Measurements from ENCODE around the gene TRPM4. TPM values are rescaled to one million over a fixed set of nuclear protein-coding genes. Genes with fewer than 3 reads are reported as not detected.

TRPM4 gene
- total RNA-seq, 2 donors from 2014 or later = 20.6 to 22.8 TPM

GRCh38 chr19:49243726-49244125, 86.1 kb downstream of the TRPM4 start:
- Histone ChIP-seq H3K27me3 (no peaks in the 10 kb centered on the region), H3K9me3 (no peaks in the 10 kb centered on the region), H3K4me3 (no peak overlapping the region), H3K4me1 (no peaks in the 10 kb centered on the region), H3K36me3 (no peaks in the 10 kb centered on the region), H3K27ac (no peak overlapping the region)
- DNase-seq (ENCODE audit: low spot score) = no peak
- TF ChIP-seq CTCF (IDR thresholded peaks at IDR 0.05) = no peak

DNA sequence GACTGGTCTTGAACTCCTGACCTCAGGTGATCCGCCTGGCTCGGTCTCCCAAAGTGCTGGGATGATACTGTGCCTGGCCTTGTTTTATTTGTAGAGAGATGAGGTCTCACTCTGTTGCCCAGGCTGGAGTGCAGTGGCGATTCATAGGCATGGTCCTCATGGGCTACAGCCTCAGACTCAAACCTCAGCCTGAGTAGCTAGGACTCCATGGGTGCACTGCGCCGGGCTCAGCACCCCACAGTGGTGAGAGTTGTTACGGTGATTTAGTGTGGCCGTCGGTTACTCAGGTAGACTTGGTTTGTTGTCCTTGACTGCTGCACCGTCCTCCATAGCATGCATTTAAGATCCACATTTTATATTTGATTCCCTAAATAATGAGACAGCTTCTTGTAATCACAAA, 86.7 kb downstream of the TRPM4 start:
- no peak for DNase-seq (ENCODE audit: low spot score)

DNA sequence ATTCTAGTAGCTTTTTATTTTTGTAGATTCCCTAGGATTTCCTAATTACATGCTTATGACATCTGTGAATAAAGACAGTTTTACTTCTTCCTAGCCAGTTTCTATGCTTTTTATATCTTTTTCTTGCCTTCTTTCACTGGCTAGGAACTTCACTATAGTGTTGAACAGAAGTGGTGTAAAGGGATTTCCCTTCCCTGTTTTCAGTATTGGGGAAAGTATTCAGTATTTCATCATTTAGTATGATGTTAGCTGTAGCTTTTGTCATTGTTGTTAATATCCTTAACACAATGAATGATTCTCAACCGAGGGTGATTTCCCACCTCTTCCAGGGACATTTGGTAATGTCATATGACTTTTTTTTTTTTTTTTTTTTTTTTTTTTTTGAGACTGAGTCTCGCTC, 90.1 kb downstream of the TRPM4 start:
- Histone ChIP-seq H3K4me3 (no peak overlapping the region), H3K4me1 (no peaks in the 10 kb centered on the region), H3K27me3 (no peaks in the 10 kb centered on the region), H3K36me3 (no peaks in the 10 kb centered on the region), H3K9me3 (no peaks in the 10 kb centered on the region), H3K27ac (no peak overlapping the region)
- no peak for DNase-seq (ENCODE audit: low spot score)
- TF ChIP-seq CTCF (IDR thresholded peaks at IDR 0.05) = no peak

More for the DNA sequence above, 86.7 kb downstream of the TRPM4 start:
- no peaks in the 10 kb centered on the region for H3K27me3 ChIP-seq
- no peaks in the 10 kb centered on the region for H3K36me3 ChIP-seq
- H3K27ac ChIP-seq = no peak overlapping the region
- H3K9me3 ChIP-seq = no peaks in the 10 kb centered on the region
- H3K4me1 ChIP-seq = no peaks in the 10 kb centered on the region
- H3K4me3 ChIP-seq = no peak overlapping the region
- TF ChIP-seq CTCF (IDR thresholded peaks at IDR 0.05) = no peak

DNA sequence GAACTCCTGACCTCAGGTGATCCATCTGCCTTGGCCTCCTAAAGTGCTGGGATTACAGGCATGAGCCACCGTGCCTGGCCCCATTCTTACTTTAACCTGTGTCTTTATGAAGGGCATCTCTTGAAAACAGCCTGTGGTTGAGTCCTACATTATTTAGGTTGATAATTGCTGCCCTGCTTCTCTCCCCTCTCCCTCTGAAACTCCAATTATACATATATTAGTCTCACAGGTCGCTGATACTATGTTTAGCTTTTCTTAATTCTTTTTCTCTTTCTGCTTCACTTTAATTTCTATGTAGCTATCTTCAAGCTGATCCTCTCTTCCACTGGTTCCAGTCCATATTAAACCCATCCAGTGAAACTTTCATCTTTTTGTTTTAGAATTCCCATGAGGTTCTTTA, 92.3 kb downstream of the TRPM4 start:
- no peak for DNase-seq (ENCODE audit: low spot score)
- H3K27ac ChIP-seq = no peak overlapping the region
- H3K4me1 ChIP-seq = no peaks in the 10 kb centered on the region
- TF ChIP-seq CTCF (IDR thresholded peaks at IDR 0.05) = no peak
- no peaks in the 10 kb centered on the region for H3K36me3 ChIP-seq
- H3K4me3 ChIP-seq = no peak overlapping the region
- no peaks in the 10 kb centered on the region for H3K9me3 ChIP-seq
- H3K27me3 ChIP-seq = no peaks in the 10 kb centered on the region

- DNase-seq (ENCODE audit: low spot score) = no peak
- H3K4me1 ChIP-seq = no peaks in the 10 kb centered on the region
- H3K9me3 ChIP-seq = peaks cover 0 to 11% of the 10 kb centered on the region in 2 donors
- no peak for TF ChIP-seq CTCF (IDR thresholded peaks at IDR 0.05)
- no peak overlapping the region for H3K27ac ChIP-seq
- no peaks in the 10 kb centered on the region for H3K27me3 ChIP-seq
- H3K4me3 ChIP-seq = no peak overlapping the region
- no peaks in the 10 kb centered on the region for H3K36me3 ChIP-seq
These were observed 98.1 kb downstream of the TRPM4 start for GRCh38 chr19:49255674-49256073.

GRCh38 chr19:49256691-49257090, 99.1 kb downstream of the TRPM4 start:
- no peak for TF ChIP-seq CTCF (IDR thresholded peaks at IDR 0.05)
- H3K27me3 ChIP-seq = no peaks in the 10 kb centered on the region
- no peak overlapping the region for H3K4me3 ChIP-seq
- no peaks in the 10 kb centered on the region for H3K4me1 ChIP-seq
- no peak overlapping the region for H3K27ac ChIP-seq
- H3K36me3 ChIP-seq = no peaks in the 10 kb centered on the region
- H3K9me3 ChIP-seq = peaks cover 0 to 11% of the 10 kb centered on the region in 2 donors
- DNase-seq (ENCODE audit: low spot score) = no peak

Measured in right atrium auricular region (tissue), 2 donors.